Measurements from ENCODE around the gene KRTAP12-4.

The KRTAP12-4 gene

GRCh38 chr21:44701541-44701940 lies 47.1 kb upstream of the KRTAP12-4 start:
- H2BK12ac ChIP-seq (ENCODE audit: low read length): no peak overlapping the region

GRCh38 chr21:44701023-44701400 lies 46.6 kb upstream of the KRTAP12-4 start:
- H3K79me1 ChIP-seq (ENCODE audit: low read length): no peaks in the 10 kb centered on the region
- no peak overlapping the region for H3K18ac ChIP-seq (ENCODE audit: low read length)
- DNase-seq: no peak
- no peak overlapping the region for H2BK5ac ChIP-seq (ENCODE audit: low read depth, low read length, poor library complexity)
- H3K4me2 ChIP-seq (ENCODE audit: low read length): no peak overlapping the region
- peaks cover 9% of the 10 kb centered on the region for H3K27me3 ChIP-seq (ENCODE audit: insufficient read depth, low read length)
- H3K4me1 ChIP-seq (ENCODE audit: control insufficient read depth in 1 of 2, insufficient read depth in 2 of 2, low read length in 2 of 2): peaks cover 13 to 14% of the 10 kb centered on the region in 2 experiments
- H3K36me3 ChIP-seq (ENCODE audit: control insufficient read depth in 1 of 2, insufficient read depth in 2 of 2, low read length in 2 of 2): no peaks in the 10 kb centered on the region
- H4K12ac ChIP-seq (ENCODE audit: low read depth, low read length): no peak overlapping the region
- H3K4me3 ChIP-seq (ENCODE audit: low read depth, low read length): no peak overlapping the region
- H2AK5ac ChIP-seq (ENCODE audit: low read length): no peak overlapping the region
- no peaks in the 10 kb centered on the region for H3K79me2 ChIP-seq (ENCODE audit: control insufficient read depth, insufficient read depth, low read length, poor library complexity)
- H2BK12ac ChIP-seq (ENCODE audit: low read length): no peak overlapping the region
- H4K8ac ChIP-seq (ENCODE audit: low read depth, low read length): no peak overlapping the region
- no peak overlapping the region for H3K23ac ChIP-seq (ENCODE audit: low read length)
- no peak overlapping the region for H3K14ac ChIP-seq (ENCODE audit: low read length)
- H4K91ac ChIP-seq (ENCODE audit: low read depth, low read length): no peak overlapping the region
- no peak overlapping the region for H3K9ac ChIP-seq (ENCODE audit: low read length)
- no peak overlapping the region for H3K4ac ChIP-seq (ENCODE audit: low read depth, low read length)
- WGBS (ENCODE audit: extremely low coverage, insufficient coverage, insufficient read length): no CpG with 5 or more reads among the region's 14 CpGs
- H2BK120ac ChIP-seq (ENCODE audit: insufficient read depth, low read length, poor library complexity): no peak overlapping the region
- no peak overlapping the region for H3K27ac ChIP-seq (ENCODE audit: low read depth, low read length)
- no peak overlapping the region for H2AFZ ChIP-seq (ENCODE audit: insufficient read depth, low read length, poor library complexity)
- peaks cover 10% of the 10 kb centered on the region for H3K9me3 ChIP-seq (ENCODE audit: insufficient read depth, low read depth, low read length)

More at GRCh38 chr21:44701541-44701940, 47.1 kb upstream of the KRTAP12-4 start:
- H3K9ac ChIP-seq (ENCODE audit: low read length): no peak overlapping the region
- WGBS (ENCODE audit: extremely low coverage, insufficient coverage, insufficient read length): no CpG with 5 or more reads among the region's 12 CpGs
- H3K4me3 ChIP-seq (ENCODE audit: low read depth, low read length): no peak overlapping the region
- H3K18ac ChIP-seq (ENCODE audit: low read length): no peak overlapping the region
- H2BK5ac ChIP-seq (ENCODE audit: low read depth, low read length, poor library complexity): no peak overlapping the region
- no peak overlapping the region for H2AK5ac ChIP-seq (ENCODE audit: low read length)
- no peak overlapping the region for H3K4me2 ChIP-seq (ENCODE audit: low read length)
- no peak overlapping the region for H4K91ac ChIP-seq (ENCODE audit: low read depth, low read length)
- no peak overlapping the region for H4K12ac ChIP-seq (ENCODE audit: low read depth, low read length)
- H2BK120ac ChIP-seq (ENCODE audit: insufficient read depth, low read length, poor library complexity): no peak overlapping the region
- peaks cover 14% of the 10 kb centered on the region for H3K27me3 ChIP-seq (ENCODE audit: insufficient read depth, low read length)
- no peaks in the 10 kb centered on the region for H3K79me1 ChIP-seq (ENCODE audit: low read length)
- no peak overlapping the region for H3K14ac ChIP-seq (ENCODE audit: low read length)
- no peak overlapping the region for H3K23ac ChIP-seq (ENCODE audit: low read length)
- no peaks in the 10 kb centered on the region for H3K36me3 ChIP-seq (ENCODE audit: control insufficient read depth in 1 of 2, insufficient read depth in 2 of 2, low read length in 2 of 2)
- H3K4ac ChIP-seq (ENCODE audit: low read depth, low read length): no peak overlapping the region
- no peak overlapping the region for H4K8ac ChIP-seq (ENCODE audit: low read depth, low read length)
- peaks cover 14% of the 10 kb centered on the region for H3K9me3 ChIP-seq (ENCODE audit: insufficient read depth, low read depth, low read length)
- no peak overlapping the region for H2AFZ ChIP-seq (ENCODE audit: insufficient read depth, low read length, poor library complexity)
- no peak overlapping the region for H3K27ac ChIP-seq (ENCODE audit: low read depth, low read length)
- no peak for DNase-seq
- peaks cover 13 to 14% of the 10 kb centered on the region in 2 experiments for H3K4me1 ChIP-seq (ENCODE audit: control insufficient read depth in 1 of 2, insufficient read depth in 2 of 2, low read length in 2 of 2)
- no peaks in the 10 kb centered on the region for H3K79me2 ChIP-seq (ENCODE audit: control insufficient read depth, insufficient read depth, low read length, poor library complexity)

DNA sequence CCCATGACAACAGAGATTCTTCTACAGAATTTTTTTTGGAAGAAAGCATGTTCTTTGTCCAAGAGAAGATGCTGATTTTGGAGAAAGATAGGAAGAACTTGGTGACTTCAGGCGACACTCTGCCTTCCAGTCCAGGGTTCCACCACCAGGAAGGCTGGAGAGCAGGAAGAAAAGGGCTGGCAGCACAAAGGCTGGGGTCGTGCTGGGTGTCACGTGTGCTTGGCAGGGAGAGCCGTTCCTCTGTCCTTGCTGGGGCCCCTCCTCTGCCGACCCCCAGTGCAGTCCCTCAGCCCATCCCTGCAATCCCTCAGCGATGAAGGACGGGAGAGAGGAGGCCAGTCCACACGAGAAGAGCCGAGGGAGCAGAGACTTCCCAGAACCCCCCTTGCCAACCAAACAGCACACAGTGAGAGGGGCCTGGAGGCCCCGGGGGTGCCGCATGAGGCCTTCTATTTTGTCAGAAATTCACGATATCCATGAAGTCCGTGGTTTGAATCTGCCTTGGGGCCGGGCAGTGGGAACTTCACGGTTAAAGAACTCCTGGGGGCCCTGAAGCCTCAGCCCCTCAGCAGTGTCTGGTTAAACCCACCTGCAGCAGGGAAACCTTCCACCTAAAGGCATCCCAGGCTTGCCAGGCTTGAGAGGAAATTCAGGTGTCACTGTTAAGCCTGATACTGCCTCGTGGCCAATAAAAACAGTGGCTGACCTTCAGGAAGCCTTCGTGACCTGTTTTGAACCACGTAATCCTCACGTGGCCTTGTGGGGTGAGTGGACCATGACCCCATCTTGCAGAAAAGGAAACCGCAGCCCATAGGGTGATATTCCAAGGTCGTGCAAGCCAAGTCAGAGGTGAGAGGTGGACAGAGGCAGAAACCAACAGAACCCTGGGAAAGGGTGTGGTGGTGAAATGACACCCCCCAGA lies 45.9 kb upstream of the KRTAP12-4 start:
- no peak overlapping the region for H3K9ac ChIP-seq (ENCODE audit: low read length)
- H3K23ac ChIP-seq (ENCODE audit: low read length): no peak overlapping the region
- H2BK5ac ChIP-seq (ENCODE audit: low read depth, low read length, poor library complexity): no peak overlapping the region
- no peak overlapping the region for H2AFZ ChIP-seq (ENCODE audit: insufficient read depth, low read length, poor library complexity)
- no peaks in the 10 kb centered on the region for H3K79me2 ChIP-seq (ENCODE audit: control insufficient read depth, insufficient read depth, low read length, poor library complexity)
- no peak overlapping the region for H4K91ac ChIP-seq (ENCODE audit: low read depth, low read length)
- H3K14ac ChIP-seq (ENCODE audit: low read length): no peak overlapping the region
- H2BK120ac ChIP-seq (ENCODE audit: insufficient read depth, low read length, poor library complexity): no peak overlapping the region
- no peak overlapping the region for H3K18ac ChIP-seq (ENCODE audit: low read length)
- H3K27ac ChIP-seq (ENCODE audit: low read depth, low read length): no peak overlapping the region
- peaks cover 9% of the 10 kb centered on the region for H3K9me3 ChIP-seq (ENCODE audit: insufficient read depth, low read depth, low read length)
- no peak overlapping the region for H3K4ac ChIP-seq (ENCODE audit: low read depth, low read length)
- H3K4me3 ChIP-seq (ENCODE audit: low read depth, low read length): no peak overlapping the region
- H4K8ac ChIP-seq (ENCODE audit: low read depth, low read length): no peak overlapping the region
- H4K12ac ChIP-seq (ENCODE audit: low read depth, low read length): no peak overlapping the region
- no peak overlapping the region for H2BK12ac ChIP-seq (ENCODE audit: low read length)
- no peak overlapping the region for H2AK5ac ChIP-seq (ENCODE audit: low read length)
- WGBS (ENCODE audit: extremely low coverage, insufficient coverage, insufficient read length): no CpG with 5 or more reads among the region's 21 CpGs
- H3K4me1 ChIP-seq (ENCODE audit: control insufficient read depth in 1 of 2, insufficient read depth in 2 of 2, low read length in 2 of 2): peaks cover 13 to 14% of the 10 kb centered on the region in 2 experiments
- no peaks in the 10 kb centered on the region for H3K79me1 ChIP-seq (ENCODE audit: low read length)
- no peak for DNase-seq
- no peak overlapping the region for H3K4me2 ChIP-seq (ENCODE audit: low read length)
- H3K36me3 ChIP-seq (ENCODE audit: control insufficient read depth in 1 of 2, insufficient read depth in 2 of 2, low read length in 2 of 2): no peaks in the 10 kb centered on the region
- peaks cover 7% of the 10 kb centered on the region for H3K27me3 ChIP-seq (ENCODE audit: insufficient read depth, low read length)

GRCh38 chr21:44699502-44700001 lies 45.1 kb upstream of the KRTAP12-4 start:
- Histone ChIP-seq H3K27ac (ENCODE audit: low read depth, low read length) (no peak overlapping the region), H4K91ac (ENCODE audit: low read depth, low read length) (no peak overlapping the region), H3K4me1 (ENCODE audit: control insufficient read depth in 1 of 2, insufficient read depth in 2 of 2, low read length in 2 of 2) (peaks cover 14 to 15% of the 10 kb centered on the region in 2 experiments), H3K79me2 (ENCODE audit: control insufficient read depth, insufficient read depth, low read length, poor library complexity) (no peaks in the 10 kb centered on the region), H2BK5ac (ENCODE audit: low read depth, low read length, poor library complexity) (no peak overlapping the region), H3K9ac (ENCODE audit: low read length) (no peak overlapping the region), H3K14ac (ENCODE audit: low read length) (no peak overlapping the region), H4K8ac (ENCODE audit: low read depth, low read length) (no peak overlapping the region), H3K23ac (ENCODE audit: low read length) (no peak overlapping the region), H2AFZ (ENCODE audit: insufficient read depth, low read length, poor library complexity) (no peak overlapping the region), H3K36me3 (ENCODE audit: control insufficient read depth in 1 of 2, insufficient read depth in 2 of 2, low read length in 2 of 2) (no peaks in the 10 kb centered on the region), H2BK120ac (ENCODE audit: insufficient read depth, low read length, poor library complexity) (no peak overlapping the region), H2BK12ac (ENCODE audit: low read length) (no peak overlapping the region), H3K4me2 (ENCODE audit: low read length) (no peak overlapping the region), H3K18ac (ENCODE audit: low read length) (no peak overlapping the region), H2AK5ac (ENCODE audit: low read length) (no peak overlapping the region), H3K79me1 (ENCODE audit: low read length) (no peaks in the 10 kb centered on the region), H3K27me3 (ENCODE audit: insufficient read depth, low read length) (peaks cover 4% of the 10 kb centered on the region), H3K9me3 (ENCODE audit: insufficient read depth, low read depth, low read length) (peaks cover 6% of the 10 kb centered on the region), H3K4ac (ENCODE audit: low read depth, low read length) (no peak overlapping the region), H3K4me3 (ENCODE audit: low read depth, low read length) (no peak overlapping the region), H4K12ac (ENCODE audit: low read depth, low read length) (no peak overlapping the region)
- no peak for DNase-seq
- WGBS (ENCODE audit: extremely low coverage, insufficient coverage, insufficient read length): no CpG with 5 or more reads among the region's 17 CpGs

All from trophoblast cell (in vitro differentiated cells and primary cell).